Fibroblast of peridontal ligament (primary cell): ENCODE results near the gene INSIG1.

ENCODE experiments used
- DNase-seq: peaks from one replicate; pipeline ENCODE4 v3.0.0-alpha.2; 2010; ENCODE audit errors: extremely low read depth

INSIG1 gene

DNA sequence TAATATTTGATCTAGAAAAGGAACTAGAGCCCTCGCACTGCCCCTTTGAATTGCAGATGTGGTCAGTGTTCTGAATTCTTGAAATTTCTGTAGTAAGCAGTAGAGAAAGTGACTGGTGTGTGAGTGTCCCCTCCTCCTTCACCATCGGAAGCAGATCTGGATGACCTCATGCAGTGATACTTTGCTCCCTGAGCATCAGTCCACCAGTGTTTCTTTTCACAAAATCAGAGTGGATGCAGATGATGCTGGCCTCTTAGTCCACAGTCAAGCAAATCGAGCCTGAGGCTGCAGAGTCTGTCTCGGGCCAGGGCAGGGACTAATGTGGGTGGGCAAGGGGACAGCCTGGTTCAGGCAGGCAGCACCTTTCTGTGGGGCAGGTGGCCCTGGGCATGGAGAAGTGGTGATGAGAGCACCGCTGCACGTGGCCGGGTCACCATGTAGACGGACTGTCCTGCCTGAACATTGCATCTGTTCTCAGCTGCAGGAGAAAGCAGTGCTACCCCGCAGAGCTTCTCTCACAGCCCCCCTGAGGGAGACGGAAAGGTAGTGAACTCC, 5.4 kb downstream of the INSIG1 start:
- no peak for DNase-seq

DNA sequence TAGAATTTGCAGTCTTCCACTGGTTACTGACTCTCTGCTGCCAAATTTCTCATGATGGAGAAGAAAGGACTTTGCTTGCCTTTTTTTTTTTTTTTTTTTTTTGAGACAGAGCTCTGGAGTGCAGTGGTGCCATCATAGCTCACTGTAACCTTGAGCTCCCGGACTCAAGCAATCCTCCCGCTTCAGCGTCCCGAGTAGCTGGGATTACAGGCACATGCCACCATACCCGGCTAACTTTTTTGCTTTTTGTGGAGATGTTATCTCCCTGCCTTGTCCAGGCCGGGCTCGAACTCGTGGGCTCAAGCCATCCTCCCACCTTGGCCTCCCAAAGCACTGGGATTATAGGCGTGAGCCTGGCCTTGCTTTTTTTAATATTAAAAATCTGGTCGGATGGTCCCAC, 6.2 kb downstream of the INSIG1 start:
- no peak for DNase-seq

DNA sequence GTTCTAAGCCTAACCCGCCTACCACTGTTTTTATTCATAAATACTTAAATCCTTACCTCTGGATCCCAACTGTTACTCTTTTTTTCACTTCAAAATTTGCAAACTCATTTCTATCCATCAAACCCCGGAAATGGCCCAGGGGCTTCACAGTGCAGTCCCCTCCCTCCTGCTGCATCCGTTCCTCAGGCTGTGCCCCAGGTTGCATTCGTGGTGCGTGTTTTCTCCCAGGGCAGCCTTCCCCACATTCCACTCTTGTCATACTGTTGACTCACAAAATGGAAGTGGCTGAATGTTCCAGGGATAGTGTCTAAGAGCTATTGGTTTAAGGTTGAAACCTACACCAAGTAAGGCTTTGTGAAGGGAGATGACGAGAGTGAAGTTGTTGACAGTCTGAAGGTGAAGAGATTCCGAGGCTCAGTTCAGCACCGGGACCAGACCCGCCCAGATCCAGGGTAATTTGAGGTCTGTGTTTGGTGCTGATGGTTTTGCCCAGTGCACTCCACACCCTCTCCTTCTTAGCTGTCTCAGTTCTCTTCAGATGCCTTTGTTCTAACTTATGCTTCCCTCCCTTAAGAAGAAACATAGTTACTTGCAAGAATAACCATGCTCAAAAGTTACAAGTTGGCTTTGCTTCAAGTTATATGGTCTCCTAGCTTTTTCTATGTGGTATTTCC, 7.7 kb downstream of the INSIG1 start:
- no peak for DNase-seq

DNA sequence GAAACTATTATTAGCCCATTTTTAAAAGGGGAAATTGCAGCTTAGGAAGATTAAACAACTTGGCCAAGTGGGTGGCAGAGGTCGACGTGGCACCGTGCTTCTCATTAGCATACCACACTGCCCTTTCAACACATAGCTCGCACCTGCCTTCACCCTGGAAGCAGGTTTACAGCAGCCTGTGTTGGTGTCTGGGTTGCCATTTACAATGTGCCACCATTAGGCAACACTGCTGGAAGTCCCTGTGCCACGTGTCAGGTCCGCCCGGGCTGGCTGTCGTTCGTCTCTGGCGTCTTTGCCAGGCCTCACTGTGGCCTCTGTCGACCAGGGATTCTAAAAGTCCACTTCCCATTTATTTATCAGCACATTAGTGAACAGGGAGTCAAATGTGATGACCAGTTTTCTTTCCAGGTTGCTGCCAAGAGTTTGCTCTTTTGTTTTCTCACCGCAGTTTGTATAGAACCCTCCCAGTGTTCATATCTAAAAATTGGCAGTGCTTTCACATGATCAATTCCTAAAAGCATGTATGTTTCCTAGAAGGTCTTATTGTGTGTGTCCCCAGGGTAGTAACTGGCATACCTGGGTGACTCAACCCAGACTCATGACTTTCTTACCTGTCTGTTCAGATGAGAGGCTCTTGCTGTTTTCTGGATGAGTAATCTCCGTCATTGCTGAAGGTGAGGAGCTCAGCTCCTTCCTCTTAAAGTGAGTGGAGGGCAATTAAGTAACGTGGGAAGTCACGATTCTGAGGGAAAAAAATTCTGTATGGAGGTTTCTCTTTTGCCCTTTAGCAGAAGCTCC, 9.2 kb downstream of the INSIG1 start:
- no peak for DNase-seq

DNA sequence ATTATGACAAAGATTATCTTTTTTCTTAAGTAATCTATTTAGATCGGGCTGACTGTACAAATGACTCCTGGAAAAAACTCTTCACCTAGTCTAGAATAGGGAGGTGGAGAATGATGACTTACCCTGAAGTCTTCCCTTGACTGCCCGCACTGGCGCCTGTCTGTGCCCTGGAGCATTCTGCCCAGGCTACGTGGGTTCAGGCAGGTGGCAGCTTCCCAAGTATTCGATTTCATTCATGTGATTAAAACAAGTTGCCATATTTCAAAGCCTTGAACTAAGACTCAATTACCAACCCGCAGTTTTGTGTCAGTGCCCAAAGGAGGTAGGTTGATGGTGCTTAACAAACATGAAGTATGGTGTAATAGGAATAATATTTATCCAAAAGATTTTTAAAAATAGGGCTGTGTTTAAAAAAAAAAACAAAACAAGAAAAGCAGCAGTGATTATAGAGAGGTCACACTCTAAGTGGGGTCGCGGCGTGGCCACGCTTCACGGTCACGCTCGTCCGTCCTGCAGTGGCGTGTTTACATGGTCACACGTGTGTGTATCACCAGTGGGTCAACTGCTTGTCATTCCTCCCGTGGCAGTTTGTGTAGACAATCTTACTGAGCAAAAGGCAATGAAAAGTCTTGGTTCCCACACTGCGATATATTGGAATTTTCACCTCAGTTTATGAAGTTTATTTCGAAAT, 10.8 kb downstream of the INSIG1 start:
- no peak for DNase-seq

DNA sequence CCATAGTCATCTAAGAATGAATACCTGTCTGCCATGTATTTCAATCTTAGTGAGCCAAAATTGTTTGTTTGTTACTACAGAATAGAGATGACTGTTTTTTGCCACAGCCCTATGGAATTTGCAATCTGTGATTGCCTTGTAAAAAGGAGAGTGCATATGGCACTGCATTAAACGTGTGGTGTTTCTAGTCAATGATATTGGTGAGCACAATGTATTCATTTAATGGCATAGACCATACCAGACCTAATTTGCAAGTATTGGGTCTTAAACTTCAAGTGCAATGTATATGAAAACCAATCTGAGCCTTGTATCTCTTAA, 11.3 kb downstream of the INSIG1 start:
- DNase-seq, result no peak

DNA sequence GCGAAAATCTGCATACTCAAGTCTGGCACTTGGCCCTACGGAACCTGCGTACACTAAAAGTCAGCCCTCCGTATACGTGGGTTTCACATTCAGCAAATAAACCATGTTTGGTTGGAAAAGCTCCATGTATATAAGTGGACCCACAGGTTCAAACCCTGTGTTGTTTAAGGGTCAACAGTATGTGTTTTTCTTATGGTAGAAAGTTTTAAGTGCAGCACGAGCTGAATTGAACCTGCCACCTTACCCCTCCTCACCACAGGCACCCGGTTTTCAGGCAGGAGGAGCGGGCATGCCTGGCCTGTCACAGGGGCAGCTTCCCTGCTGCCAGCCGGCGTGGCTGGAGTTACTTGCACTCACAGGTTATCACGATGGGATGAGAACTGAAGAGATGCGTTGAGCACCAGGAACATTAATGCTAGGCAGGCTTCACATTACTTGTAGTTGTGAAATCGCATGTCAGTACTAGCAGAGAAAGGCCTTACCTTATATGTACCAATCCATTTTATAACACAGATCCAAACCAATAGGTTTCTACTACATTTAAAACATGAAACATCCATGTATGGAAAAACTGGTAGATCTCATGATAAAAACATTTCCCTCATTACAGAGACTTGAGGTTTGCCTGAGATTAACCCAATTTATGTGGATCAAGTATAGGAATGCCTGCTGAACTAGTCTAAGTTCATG, 12.9 kb downstream of the INSIG1 start:
- DNase-seq, result no peak

DNA sequence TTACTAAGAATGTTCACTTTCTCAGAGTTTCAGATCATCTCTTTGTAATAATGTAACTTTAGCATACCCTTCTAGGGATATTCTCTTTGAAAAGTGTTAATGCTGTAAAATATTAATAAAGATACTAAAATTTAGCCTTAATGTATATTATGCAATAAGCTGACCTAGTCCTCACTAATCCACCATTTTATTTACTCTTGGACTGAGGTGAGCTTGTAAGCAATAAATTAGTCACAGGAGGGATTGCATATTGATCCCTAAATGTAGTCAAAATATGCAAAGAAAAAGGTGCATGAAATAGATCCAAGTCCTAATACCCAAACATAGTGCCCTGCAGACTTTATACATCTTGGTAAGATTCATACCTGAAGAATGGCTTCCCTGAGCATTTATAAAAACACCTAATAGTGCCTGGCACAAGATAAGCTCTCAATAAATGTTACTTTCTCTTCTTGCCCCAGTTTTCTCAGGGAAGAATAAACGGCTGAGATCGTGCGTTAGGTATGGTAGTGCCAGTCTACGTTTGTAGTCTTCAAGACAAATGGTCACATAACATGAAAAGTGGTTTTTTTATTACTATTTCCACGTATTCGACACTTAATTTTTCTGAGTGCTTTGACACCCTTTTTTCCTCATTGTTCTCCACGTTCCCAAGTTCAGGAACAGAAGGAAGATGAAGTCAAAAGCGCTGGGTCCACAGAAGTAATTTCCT, 14.3 kb downstream of the INSIG1 start:
- DNase-seq, result no peak

DNA sequence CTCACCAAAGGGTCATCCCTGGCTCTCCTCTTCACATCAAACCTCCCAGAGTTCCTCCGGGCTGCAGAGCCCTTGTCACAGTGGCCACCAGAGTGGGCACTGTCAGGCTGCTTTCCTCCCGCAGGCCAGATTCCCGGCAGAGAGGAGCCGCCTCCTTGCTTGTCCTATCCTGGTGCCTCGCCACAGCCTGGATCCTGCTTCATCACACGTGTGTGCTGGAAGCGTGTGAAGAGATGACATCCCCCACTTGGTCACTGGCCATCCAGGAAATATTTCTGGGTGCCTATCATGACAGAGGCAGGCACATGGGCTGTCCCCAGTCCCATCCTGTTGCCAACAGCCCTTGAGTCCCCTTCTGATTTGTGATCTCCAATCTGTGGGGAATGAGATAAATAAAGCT, 15.0 kb downstream of the INSIG1 start:
- no peak for DNase-seq

DNA sequence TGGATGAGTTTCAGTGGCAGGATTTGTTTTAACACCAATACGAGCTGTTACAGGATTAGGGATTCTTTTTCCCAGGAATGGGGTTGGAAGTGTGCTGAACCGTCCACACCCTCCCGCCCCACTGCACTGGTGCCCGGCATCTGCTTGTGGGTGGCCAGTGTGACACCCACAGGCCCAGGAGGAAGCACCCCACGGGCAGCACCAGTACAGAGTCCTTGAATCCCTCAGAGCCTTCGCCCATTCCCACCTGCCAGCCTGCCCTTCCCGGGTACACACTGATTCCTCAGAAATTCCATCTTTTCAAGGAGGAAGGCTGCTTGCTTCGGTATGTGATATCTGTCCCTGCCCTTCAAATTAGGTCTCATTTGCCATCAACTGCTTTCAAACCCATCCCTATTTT, 15.4 kb downstream of the INSIG1 start:
- DNase-seq, result no peak

DNA sequence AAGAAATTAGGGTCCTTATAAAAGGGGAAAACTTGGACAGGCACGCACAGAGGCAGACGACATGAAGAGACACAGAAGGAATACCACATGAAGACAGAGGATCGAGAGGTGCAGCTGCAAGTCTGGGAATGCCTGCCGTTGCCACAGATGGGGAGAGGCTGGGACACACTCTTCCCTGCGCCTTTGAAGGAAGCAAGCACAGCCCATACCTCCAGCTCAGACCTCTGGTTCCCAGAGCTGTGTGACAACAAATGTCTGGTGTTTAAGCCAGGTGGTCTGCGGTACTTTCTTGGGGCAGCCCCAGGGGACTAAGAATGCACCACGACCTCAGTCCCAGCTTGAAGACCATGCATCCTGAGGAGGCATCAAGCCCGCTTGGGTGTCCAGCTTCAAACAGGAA, 18.3 kb downstream of the INSIG1 start:
- DNase-seq, result no peak

DNA sequence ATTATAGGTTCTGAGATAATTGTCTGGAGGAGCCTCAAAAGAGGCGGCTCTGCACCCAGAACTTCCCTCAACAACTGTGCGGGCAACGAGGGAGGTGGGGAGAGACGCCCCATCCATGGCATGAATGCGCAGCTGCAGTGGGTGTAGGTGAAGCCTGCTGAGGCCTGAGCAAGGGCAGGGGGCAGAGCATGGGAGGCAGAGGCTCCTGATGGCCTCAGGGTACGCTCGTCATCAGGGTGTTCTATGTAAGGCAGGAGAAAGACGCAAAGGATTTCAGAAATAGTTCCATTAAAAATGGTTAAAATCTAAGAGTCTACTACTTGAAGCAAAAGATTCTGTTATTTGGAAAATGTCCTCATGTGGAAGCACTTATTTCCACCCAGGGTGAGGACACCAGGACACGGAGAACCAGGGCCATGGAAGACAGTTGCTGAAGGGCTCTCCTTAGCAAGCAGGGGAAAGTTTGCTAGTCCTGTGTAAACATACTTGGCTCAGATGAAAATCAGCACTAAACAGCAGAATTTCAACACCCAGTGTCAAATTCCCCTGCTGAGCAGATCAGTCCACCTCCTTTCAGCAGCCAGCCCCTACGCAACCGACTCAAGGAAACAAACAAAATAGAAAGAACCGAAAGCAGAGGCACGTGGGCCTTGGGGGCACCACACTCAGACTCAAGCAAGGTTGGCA, 18.9 kb downstream of the INSIG1 start:
- DNase-seq, result no peak

DNA sequence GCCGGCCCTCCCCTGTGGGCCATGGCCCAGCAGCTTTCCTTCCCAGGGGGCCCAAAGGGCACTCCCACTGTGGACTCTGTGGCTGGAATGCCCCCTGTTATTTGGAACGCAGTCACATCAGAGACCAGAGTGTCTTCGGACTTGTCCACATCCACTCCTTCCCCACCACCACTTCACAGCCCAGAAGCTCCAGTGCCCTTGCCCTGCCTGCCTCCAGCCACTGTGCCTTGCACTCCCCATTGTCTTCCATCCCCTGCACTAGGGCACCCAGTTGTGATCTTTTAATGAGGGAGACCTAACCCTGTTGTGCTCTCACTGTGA, 19.4 kb downstream of the INSIG1 start:
- DNase-seq, result no peak

DNA sequence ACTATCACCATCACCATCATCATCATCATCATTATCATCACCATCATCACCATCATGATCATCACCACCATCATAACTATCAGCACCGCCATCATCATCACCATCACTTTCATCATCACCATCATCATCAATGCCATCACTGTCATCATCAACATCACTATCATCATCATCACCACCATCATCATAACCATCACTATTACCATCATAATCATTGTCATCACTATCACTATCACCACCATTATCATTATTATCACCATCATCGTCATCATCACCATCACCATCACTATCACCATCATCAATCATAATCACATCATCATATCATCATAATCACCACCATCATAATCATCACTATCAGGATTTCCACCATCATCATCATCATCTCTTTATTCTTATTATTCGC, 20.6 kb downstream of the INSIG1 start:
- no peak for DNase-seq

DNA sequence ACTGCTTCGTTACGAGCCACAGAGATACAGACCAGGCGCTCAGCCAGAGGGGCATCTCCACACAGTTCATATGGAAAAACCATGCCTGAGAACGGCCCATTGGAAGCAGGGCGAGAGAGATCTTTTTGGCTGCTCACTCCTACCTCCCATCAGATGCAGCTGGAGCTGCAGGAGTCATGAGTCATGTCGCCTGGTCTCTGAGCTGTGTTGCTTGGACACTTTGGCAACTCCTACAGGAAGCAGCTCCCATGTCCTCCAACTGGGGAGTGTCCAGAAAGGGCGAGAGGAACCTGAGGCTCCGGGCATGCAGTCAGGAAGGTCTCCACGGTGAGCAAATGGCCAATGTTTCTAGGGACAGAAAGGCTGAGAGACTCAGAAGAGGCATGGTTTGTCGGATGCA, 24.9 kb downstream of the INSIG1 start:
- DNase-seq, result no peak

DNA sequence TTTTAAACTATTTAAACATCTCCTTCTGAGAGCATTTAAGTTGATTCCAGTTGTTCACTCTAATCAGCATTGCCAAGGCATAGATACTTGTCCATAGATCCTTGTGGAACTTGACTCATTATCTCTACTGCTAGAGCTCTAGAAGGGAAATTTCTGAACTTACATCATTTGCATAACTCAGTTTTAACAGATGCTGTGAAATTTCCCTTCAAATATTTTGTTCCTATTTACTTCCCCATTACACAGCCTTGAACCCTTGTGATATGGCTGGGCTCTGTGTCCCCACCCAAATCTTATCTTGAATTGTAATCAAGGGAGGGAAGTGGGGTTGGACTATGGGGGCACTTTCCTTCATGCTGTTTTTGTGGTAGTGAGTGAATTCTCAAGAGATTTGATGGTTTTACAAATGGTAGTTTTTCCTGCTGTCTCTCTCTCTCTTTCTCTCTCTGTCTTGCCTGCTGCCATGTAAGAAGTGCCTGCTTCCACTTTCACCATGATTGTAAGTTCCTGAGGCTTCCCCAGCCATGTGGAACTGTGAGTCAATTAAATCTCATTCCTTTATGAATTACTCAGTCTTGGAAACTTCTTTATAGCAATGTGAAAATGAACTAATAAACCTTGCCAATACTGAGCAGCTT, 25.4 kb downstream of the INSIG1 start:
- no peak for DNase-seq

DNA sequence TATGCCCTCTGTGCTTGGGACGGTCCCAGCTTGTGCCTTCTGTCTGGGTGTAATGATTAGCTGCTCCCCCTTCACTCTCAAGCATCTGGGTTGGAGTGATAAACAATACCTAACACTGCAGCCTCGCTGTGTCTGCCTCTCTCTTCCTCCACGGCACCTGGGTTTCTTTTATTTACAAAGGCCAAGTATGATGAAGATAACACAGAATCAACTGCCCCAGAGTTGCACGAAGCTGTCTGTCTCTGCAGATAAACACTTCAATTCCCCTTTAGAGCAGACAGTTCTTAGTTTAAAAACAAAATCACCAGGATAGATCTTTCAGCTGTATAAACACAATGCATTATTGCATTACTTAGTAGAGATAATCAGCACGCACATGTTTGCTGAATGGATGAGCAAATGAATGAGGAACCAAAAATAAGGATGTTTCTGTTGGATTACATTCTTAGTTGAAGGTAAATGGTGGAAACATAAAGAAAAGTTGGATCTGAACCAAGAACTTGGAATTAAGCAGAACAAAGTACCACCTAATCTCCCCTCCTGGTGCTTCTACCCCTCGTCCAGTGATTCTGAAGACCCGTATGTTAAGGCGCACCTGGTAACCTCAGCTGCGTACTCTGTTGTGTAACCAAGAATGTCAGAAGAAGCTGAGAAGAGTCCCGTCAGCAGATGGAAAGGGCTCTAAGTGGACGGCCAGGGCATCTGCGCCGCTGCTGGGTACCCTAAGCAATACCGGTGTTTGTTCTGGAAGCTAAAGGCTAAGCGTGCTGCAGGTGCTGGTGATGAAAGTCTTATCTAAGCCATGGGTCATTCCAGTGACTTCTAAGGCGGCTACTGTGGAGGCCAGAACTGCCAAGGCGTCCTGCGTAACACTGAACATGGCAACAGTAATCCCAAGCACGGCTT, 26.6 kb downstream of the INSIG1 start:
- DNase-seq, result no peak

DNA sequence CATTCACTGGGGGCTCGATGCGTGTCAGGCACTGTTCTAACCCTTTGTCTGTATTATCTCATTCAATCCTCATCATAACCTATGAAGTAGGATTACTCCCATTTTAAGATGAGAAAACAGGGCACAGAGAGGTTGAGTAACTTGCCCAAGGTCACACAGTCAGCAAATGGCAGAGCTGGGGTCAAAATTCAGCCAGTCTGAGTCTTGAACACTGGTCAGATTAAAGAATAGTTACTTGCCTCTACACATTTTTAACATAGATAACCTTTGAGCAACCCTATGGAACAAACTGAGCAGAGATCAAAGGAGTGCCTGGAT, 27.2 kb downstream of the INSIG1 start:
- no peak for DNase-seq

DNA sequence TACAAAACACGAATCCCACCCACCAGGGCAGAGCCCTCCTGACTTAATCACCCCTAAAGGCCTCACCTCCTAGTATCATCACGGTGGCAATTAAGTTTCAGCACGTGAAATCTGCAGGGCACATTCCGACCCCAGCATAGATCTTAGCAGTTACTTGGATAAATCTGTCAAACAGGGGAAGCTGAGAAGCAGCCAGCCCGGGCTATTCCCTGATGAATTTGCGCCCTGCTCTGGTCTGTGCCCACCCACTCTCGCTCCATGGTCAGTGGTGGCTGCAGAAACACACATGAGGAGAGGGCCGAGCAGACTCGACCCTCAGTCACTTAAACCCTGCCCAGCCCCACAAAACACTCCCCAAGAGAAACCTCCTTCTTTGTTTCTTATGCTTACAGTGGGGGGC, 28.7 kb downstream of the INSIG1 start:
- DNase-seq, result no peak
